ENCODE measurements around the gene SOCS6.

DNA sequence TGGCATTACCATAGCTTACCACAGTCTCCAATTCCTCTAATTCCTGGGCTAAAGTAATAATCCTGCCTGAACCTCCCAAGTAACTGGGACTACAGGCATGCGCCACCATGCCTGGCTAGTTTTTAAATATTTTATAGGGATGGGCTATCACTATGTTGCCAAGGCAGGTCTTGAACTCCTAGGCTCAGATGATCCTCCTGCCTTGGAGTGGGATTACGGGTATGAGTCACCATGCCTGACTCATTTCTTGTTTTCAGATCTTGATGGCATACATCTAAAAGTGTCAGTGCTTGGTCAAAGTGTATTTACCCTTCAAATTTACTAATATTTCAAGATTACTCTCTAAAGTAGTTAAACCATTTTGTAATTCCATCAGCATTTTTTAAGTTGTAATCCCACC lies 9.4 kb upstream of the SOCS6 start:
- TF ChIP-seq, protein P1, sequence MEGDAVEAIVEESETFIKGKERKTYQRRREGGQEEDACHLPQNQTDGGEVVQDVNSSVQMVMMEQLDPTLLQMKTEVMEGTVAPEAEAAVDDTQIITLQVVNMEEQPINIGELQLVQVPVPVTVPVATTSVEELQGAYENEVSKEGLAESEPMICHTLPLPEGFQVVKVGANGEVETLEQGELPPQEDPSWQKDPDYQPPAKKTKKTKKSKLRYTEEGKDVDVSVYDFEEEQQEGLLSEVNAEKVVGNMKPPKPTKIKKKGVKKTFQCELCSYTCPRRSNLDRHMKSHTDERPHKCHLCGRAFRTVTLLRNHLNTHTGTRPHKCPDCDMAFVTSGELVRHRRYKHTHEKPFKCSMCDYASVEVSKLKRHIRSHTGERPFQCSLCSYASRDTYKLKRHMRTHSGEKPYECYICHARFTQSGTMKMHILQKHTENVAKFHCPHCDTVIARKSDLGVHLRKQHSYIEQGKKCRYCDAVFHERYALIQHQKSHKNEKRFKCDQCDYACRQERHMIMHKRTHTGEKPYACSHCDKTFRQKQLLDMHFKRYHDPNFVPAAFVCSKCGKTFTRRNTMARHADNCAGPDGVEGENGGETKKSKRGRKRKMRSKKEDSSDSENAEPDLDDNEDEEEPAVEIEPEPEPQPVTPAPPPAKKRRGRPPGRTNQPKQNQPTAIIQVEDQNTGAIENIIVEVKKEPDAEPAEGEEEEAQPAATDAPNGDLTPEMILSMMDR (IDR thresholded peaks at IDR 0.05): no peak
- no peak for TF ChIP-seq EP300 (IDR thresholded peaks at IDR 0.05; ENCODE audit: low read depth)

All from transverse colon (tissue), 3 donors.